Muscle of back (tissue), 11 donors: ENCODE data around the gene KLHDC9. TPM values are rescaled to one million over a fixed set of nuclear protein-coding genes. Genes with fewer than 3 reads are reported as not detected.
"Not testable (repeated sequence)": the region's sequence is repeated elsewhere in the genome, so short reads cannot be mapped to it uniquely, and the experiment has no call there.

ENCODE experiments used
- DNase-seq, 3 donors: peaks; one replicate each; pipeline versions ENCODE4 v3.0.0 to v3.0.0-alpha.2; 2013
- polyA plus RNA-seq, 10 donors: library from polyadenylated mRNA; unstranded; fragments of 120-200 nt; gene quantifications; one replicate each; pipeline ENCODE4 v1.2.1, GENCODE V29; 2013; ENCODE audit not compliant: insufficient read length in 10 of 10

KLHDC9 gene
- polyA plus RNA-seq, 10 donors = 0.43 to 1.8 (median 0.89) TPM

GRCh38 chr1:161094481-161094880, 3.7 kb upstream of the KLHDC9 start:
- DNase-seq = no peak

GRCh38 chr1:161095230-161095629, 2.9 kb upstream of the KLHDC9 start:
- no peak for DNase-seq

GRCh38 chr1:161096015-161096414, 2.1 kb upstream of the KLHDC9 start:
- no peak for DNase-seq

DNA sequence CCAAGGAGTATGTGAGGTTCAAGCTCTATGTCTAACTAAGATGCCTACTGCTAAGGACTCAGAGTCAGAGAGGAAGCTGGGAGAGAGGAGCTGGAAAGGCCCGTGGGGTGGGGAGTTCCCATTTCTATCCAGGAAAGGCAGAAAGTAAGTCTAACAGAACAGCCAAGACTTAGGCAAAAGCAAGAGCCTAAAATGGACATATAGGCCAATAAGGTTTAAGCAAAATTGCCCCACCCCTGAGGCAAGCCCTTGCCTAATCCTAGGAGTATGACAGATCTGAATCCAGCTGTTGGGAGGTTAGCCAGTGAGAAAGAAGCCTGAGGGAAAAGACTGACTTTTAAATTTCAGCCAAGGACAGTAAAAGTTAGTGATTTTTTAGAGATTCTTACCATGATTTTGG, 1.6 kb upstream of the KLHDC9 start:
- DNase-seq = peak in 2 of 3 donors; percentile 81 to 91

- DNase-seq = no peak
Observed at GRCh38 chr1:161099090-161099802, 1.1 kb downstream of the KLHDC9 start.

DNA sequence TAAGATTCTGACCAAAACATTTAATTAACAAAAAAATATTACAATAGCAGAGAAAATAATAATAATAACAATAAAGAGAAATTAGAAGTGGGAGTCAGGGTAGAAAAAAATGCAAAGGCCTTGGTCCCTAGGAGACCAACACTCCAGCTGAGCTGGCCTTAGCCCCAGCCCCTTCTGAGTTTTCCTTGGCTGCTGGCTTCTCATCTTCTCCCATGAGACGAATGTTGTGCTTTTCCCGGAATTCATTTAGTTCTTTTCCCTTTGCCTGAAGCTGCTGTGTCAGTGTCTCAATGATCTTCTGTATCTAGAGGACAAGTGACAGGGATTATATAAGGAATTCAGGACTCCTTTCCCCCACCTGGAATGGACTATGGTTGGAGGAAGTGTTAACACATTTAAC, 2.4 kb downstream of the KLHDC9 start:
- DNase-seq = peak in 2 of 3 donors; percentile 29 to 40

DNA sequence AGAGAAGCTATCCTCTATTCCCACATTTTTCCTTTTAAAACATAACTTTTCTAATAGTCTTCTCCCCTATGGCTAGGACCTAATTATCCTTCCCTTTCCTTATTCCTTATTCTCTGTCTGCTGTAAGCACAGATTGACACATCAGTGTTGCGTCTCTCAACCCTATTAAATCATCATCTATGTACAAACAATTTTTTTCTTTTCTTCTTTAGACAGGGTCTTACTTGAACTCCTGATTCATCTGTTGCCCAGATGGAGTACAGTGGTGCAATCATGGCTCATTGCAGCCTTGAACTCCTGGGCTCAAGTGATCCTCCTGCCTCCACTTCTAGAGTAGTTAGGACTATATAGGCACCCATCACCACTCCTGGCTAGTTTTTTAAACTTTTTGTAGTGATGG, 8.3 kb downstream of the KLHDC9 start:
- no peak for DNase-seq

DNA sequence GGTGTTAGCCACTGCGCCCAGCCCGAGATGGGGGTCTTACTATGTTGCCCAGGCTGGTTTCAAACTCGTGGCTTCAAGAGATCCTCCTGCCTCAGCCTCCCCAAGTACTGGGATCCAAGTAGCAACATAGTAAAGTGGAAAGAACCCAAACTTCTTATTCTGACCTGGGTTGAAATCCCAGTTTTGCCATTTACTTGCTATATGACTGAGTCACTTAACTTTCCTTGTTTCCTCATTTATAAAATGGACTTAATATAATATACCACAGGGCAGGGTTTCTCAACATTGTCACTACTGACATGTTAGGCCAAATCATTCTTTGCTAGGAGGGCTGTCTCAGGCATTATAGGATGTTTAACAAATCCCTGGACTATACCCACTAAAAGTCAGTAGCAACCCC, 13.0 kb downstream of the KLHDC9 start:
- DNase-seq = no peak

DNA sequence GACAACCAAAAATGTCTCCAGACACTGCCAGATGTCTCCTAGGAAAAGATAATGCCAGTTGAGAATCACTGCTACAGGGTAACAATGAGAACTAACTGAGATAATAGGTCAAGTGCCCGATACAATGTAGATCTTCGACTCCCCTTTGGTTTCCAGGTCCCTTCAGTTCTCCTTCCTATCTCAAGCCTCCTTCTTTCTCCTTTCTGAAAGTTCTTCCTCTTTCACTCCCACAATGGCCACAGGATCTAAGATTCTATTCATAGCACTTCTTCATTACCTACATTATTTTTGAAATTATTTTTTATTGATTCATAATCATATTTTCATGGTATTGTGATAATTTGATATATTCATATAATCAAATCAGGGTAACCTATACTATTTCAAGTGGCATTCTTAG, 13.4 kb downstream of the KLHDC9 start:
- DNase-seq = no peak

DNA sequence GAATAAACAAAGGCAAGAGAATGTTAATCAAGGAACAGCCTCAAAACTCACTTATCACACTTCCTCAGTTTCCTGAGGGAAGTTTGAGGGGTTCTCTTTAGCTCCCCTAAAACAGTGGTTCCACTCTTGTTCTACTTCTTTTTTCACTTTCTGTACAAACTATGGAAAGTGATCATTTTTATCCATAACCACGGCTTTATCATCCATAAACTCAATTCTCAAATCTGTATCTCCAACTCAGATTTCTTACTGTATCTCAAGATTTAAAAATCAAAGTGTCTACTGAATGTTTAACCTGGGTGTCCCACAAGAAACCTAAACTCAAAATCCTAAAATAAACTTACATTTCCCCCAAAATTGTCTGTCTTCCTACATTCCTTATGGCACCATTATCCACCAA, 15.8 kb downstream of the KLHDC9 start:
- DNase-seq = no peak

GRCh38 chr1:161114556-161114955, 16.4 kb downstream of the KLHDC9 start:
- no peak for DNase-seq

DNA sequence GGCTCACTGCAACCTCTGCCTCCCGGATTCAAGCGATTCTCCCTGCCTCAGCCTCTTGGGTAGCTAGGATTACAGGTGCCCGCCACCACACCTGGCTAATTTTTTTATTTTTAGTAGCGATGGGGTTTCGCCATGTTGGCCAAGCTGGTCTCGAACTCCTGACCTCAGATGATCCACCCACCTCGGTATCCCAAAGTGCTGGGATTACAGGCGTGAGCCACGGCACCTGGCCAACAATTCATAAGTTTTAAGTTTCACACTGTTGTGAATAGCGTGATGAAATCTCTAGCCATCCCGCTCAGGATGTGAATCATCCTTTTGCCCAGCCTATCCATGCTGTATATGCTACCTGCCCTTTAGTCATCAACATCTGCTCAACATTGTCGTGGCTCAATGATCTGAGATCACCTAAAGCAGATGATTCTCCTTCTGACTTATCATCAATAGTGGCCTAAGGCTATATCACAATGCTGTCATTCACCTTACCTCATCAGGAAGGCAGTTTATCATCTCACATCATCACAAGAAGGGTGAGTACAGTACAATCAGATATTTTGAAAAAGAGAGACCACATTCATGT, 17.1 kb downstream of the KLHDC9 start:
- DNase-seq = no peak

GRCh38 chr1:161115961-161116360, 17.8 kb downstream of the KLHDC9 start:
- not testable (repeated sequence) for DNase-seq

GRCh38 chr1:161117759-161118581, 19.8 kb downstream of the KLHDC9 start, which contains the start of the genes NIT1 and PFDN2:
Gene NIT1 (plus strand): TSS chr1:161118105. CDS start chr1:161118177, 72 bp downstream.
Gene PFDN2 (minus strand): TSS chr1:161118037. CDS start chr1:161118026, 11 bp downstream.
- peak; percentile 76 to 97 (median 94) for DNase-seq

DNA sequence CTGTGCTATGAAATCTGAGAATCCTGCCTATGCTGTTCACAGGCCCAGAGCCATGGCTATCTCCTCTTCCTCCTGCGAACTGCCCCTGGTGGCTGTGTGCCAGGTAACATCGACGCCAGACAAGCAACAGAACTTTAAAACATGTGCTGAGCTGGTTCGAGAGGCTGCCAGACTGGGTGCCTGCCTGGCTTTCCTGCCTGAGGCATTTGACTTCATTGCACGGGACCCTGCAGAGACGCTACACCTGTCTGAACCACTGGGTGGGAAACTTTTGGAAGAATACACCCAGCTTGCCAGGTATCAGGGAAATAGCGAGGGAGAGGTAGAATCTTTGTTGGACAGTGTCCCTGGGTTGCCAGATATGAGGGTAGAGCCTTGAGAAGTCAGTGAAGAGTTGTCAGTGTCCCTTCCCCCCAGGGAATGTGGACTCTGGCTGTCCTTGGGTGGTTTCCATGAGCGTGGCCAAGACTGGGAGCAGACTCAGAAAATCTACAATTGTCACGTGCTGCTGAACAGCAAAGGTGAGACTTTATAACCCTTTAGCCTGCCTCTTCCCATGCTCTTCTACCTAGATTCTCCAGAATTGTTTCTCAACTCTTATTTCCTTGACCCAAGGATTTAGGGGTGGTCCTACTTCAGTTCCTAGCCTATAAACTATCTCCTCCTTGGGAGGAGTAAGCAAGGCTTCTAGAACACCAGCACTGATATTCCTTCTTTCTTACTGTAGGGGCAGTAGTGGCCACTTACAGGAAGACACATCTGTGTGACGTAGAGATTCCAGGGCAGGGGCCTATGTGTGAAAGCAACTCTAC, 21.1 kb downstream of the KLHDC9 start:
- peak in 2 of 3 donors; percentile 38 to 75 for DNase-seq

DNA sequence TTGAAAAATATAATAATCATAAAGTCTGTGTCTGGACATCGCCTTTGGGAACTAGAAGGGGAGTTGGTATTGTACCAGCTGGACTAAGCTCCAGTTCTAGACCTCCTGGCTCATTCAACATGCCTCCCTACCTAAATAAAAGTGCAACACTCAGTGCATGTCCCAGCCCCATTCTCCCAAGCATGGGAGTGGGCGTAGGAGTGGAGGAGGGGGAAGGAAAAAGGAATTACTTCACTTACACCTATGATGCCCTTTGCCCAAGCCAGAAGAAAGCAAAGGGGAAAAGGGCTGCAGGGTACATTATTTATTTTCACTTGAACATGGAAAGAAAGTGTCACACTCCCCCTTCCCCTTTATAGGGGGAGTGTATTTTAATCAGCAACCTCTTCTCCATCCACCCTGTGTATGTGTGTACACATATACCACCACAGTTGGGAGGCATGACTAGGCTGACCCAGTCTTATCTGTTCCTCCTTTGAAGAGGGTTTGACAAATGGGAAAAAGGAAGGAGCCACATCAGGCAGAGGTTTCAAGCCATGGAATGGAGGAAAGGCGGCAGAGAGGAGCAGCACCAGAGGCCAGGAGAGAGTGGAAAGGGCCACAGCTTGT, 23.0 kb downstream of the KLHDC9 start:
- DNase-seq = no peak

DNA sequence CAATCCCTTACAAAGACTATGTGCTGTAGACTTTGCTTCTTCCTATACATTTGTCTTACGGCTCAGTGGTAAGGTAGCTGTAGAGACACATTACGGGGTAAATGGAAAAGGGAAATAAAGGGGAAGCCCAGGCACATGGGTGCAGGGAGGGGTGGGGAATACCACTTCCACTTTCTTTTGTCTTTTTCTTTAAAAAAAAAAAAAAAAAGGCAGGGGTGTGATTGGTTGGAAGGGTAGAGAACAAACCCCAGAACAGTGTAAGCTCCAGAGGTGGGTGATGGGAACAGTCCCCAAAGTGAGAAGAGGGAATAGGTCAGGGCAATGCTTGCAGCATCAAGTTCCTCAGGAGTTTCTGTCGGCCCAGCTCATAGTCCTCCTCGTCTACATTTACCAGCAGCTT, 23.7 kb downstream of the KLHDC9 start:
- peak in 1 of 3 donors; percentile 15 for DNase-seq

DNA sequence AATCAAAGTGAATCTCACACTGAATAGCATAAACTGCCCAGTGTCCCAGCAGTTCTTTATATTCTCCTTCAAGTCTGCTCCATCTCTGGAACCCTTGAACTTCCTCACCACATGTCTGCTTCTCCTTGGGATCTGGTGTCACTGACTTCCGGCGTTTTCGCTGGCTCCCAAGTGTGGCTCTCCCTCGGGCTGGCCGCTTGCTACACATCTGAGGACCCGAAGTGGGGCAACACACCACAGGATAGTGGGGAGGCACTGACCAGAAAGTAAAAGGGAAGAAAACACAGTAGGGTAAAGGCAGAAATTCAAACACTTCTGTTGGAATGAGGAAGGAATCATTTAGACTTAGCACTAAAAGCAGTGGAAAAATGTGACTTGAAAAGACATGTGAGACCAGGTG, 24.8 kb downstream of the KLHDC9 start:
- no peak for DNase-seq

DNA sequence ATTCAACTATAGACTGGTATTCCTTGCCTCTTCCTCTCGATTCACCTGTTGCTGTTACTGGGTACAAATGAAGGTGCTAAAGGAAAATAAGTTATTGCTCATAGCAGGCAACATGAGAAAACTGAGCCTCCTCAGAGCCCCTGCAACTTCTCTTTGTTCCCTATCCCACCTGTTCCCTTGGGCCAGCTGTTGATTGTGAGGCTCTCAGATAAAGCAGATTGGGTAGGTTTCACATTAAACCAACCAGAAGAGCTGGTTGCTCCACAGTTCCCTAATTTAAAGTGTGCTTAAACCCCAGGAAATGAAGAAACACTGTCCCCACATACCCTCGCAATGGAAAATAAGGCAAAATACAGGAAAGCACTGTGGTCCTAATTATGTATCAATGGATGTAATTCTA, 29.5 kb downstream of the KLHDC9 start:
- DNase-seq = no peak

DNA sequence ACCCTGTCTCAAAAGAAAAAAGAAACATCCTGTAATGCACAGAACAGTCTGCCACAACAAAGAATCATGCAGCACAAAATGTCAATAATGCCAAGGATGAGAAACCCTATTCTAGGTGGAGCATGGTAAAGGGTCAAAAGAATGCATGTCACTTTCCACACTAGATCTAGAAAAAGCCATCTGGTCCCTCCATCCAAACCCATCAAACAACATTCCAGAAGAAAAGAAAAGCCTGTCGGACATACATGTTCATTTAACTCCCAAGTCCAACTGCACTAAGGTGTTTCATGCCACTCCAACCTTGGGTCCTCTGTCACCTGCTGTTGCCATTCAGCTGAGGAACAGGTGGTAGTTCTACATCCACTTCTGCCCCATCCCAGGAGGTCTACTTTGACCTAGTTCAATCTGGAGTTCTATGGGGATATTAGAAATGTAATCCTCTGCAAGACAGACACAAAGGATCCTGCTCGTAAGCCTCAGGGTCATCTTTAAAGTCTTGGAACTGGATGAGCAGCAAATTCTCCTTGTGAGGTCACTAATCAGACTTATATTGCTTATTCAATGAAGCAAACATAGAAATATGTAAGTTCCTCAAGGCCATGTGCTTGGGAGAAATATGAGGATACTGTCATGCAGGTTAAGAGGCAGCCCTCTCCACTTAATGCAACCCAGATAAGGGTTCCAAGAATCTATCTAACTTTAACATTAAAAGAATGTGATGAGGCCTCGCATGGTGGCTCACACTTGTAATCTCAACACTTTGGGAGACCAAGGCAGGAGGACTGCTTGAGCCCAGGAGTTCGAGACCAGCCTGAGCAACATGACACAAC, 30.6 kb downstream of the KLHDC9 start:
- peak in 1 of 3 donors; percentile 15 for DNase-seq
